MM.1S (cell line): ENCODE results near the gene GMPPA.

Source experiments
- DNase-seq: peaks from one replicate; pipeline ENCODE4 v3.0.0-alpha.2; 2015
- H2AFZ ChIP-seq: fragments of 300-600 bp; sonication (generic); 2 replicates; pipeline ENCODE4 v1.6.0; 2016; ENCODE audit warnings: antibody characterized with exemption, low read length
- H3F3A ChIP-seq: fragments of 300-600 bp; sonication (generic); 2 replicates; pipeline ENCODE4 v1.6.1; 2016; ENCODE audit warnings: mild to moderate bottlenecking, antibody characterized with exemption, low read length, moderate library complexity, mixed read lengths; ENCODE audit not compliant: insufficient read depth
- H3K27ac ChIP-seq: fragments of 300-600 bp; sonication (generic); 2 replicates; pipeline ENCODE4 v1.5.1; 2016; ENCODE audit warnings: mild to moderate bottlenecking, low read length
- H3K27me3 ChIP-seq: fragments of 300-600 bp; sonication (generic); replicated peaks from 2 replicates; pipeline ENCODE4 v1.6.0; 2016; ENCODE audit warnings: low read length; ENCODE audit not compliant: insufficient read depth
- H3K36me3 ChIP-seq: fragments of 300-600 bp; sonication (generic); replicated peaks from 2 replicates; pipeline ENCODE4 v1.6.1; 2016; ENCODE audit warnings: mild to moderate bottlenecking, low read length, mixed read lengths; ENCODE audit not compliant: insufficient read depth
- H3K4me1 ChIP-seq: fragments of 300-600 bp; sonication (generic); 2 replicates; pipeline ENCODE4 v1.6.1; 2016; ENCODE audit warnings: low read length, mixed read lengths
- H3K4me2 ChIP-seq: fragments of 300-600 bp; sonication (generic); 2 replicates; pipeline ENCODE4 v1.6.0; 2016; ENCODE audit warnings: low read depth, low read length
- H3K4me3 ChIP-seq: fragments of 300-600 bp; sonication (generic); 2 replicates; pipeline ENCODE4 v1.5.1; 2016; ENCODE audit warnings: low read length, mixed read lengths
- H3K79me2 ChIP-seq: fragments of 300-600 bp; sonication (generic); 2 replicates; pipeline ENCODE4 v1.6.1; 2016; ENCODE audit warnings: mixed run types, low read length, mixed read lengths
- H3K9ac ChIP-seq: fragments of 300-600 bp; sonication (generic); 2 replicates; pipeline ENCODE4 v1.6.1; 2016; ENCODE audit warnings: low read length, mixed read lengths
- H3K9me2 ChIP-seq: fragments of 300-600 bp; sonication (generic); replicated peaks from 2 replicates; pipeline ENCODE4 v1.6.1; 2016; ENCODE audit warnings: mild to moderate bottlenecking, low read length, mixed read lengths; ENCODE audit not compliant: insufficient read depth
- H3K9me3 ChIP-seq: fragments of 300-600 bp; sonication (generic); replicated peaks from 2 replicates; pipeline ENCODE4 v1.6.1; 2016; ENCODE audit warnings: mild to moderate bottlenecking, low read length, mixed read lengths; ENCODE audit not compliant: insufficient read depth
- H4K20me1 ChIP-seq: fragments of 300-600 bp; sonication (generic); 2 replicates; pipeline ENCODE4 v1.6.1; 2016; ENCODE audit warnings: mild to moderate bottlenecking, low read length, moderate library complexity, mixed read lengths; ENCODE audit not compliant: insufficient read depth
- EZH2 ChIP-seq: fragments of 300-600 bp; sonication (generic); optimal IDR thresholded peaks from 2 replicates; pipeline ENCODE3; 2017; ENCODE audit warnings: low read depth, mild to moderate bottlenecking, antibody characterized with exemption, low read length, mixed read lengths
- EZH2phosphoT487 ChIP-seq: fragments of 300-600 bp; sonication (generic); IDR thresholded peaks from 2 replicates; pipeline ENCODE4 v1.6.1; 2018; ENCODE audit warnings: antibody characterized with exemption, low read length
- TF ChIP-seq, protein P1 (sequence below): fragments of 300-600 bp; sonication (generic); IDR thresholded peaks from 2 replicates; pipeline ENCODE4 v1.5.1; 2016; ENCODE audit warnings: antibody characterized with exemption, low read length, mixed read lengths

The GMPPA gene

GRCh38 chr2:219460424-219460926 lies 38.2 kb upstream of the GMPPA start:
- peaks cover 15% of the 10 kb centered on the region for H3K27me3 ChIP-seq
- H3K9me2 ChIP-seq = no peaks in the 10 kb centered on the region
- no peaks in the 10 kb centered on the region for H4K20me1 ChIP-seq
- H2AFZ ChIP-seq = no peak overlapping the region
- DNase-seq = no peak
- H3K4me1 ChIP-seq = no peaks in the 10 kb centered on the region
- H3K4me2 ChIP-seq = no peak overlapping the region
- H3K9ac ChIP-seq = no peak overlapping the region
- TF ChIP-seq EZH2phosphoT487 (no peak), EZH2 (no peak)
- TF ChIP-seq, protein P1, sequence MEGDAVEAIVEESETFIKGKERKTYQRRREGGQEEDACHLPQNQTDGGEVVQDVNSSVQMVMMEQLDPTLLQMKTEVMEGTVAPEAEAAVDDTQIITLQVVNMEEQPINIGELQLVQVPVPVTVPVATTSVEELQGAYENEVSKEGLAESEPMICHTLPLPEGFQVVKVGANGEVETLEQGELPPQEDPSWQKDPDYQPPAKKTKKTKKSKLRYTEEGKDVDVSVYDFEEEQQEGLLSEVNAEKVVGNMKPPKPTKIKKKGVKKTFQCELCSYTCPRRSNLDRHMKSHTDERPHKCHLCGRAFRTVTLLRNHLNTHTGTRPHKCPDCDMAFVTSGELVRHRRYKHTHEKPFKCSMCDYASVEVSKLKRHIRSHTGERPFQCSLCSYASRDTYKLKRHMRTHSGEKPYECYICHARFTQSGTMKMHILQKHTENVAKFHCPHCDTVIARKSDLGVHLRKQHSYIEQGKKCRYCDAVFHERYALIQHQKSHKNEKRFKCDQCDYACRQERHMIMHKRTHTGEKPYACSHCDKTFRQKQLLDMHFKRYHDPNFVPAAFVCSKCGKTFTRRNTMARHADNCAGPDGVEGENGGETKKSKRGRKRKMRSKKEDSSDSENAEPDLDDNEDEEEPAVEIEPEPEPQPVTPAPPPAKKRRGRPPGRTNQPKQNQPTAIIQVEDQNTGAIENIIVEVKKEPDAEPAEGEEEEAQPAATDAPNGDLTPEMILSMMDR = no peak
- no peak overlapping the region for H3K4me3 ChIP-seq
- no peaks in the 10 kb centered on the region for H3K36me3 ChIP-seq
- no peak overlapping the region for H3K27ac ChIP-seq
- H3F3A ChIP-seq = no peaks in the 10 kb centered on the region
- no peaks in the 10 kb centered on the region for H3K79me2 ChIP-seq
- H3K9me3 ChIP-seq = no peaks in the 10 kb centered on the region

DNA sequence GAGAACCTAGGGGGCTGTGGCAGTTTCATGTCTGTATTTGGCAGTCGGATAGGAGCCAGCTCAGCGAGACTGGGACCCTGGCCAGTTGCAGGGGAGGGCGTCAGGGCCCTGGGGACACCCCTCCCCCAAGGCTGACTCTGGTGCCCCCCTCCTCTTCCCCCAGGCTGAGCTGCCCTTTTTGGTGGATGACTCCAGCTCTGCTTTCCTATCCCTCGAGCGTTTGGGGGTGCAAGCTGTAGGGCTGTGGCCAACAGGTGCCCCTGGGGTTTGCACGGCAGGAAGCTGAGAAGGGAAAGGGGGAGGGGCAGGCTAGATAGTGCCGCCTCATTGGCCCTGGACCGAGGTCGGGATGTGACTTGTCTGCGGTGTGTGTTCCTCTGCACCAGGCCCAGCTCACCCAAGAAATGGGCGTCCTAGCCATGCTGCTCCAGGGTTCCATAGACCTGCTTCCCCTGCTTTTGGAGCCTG lies 37.6 kb upstream of the GMPPA start:
- no peaks in the 10 kb centered on the region for H3K4me1 ChIP-seq
- no peaks in the 10 kb centered on the region for H4K20me1 ChIP-seq
- H3F3A ChIP-seq = no peaks in the 10 kb centered on the region
- no peaks in the 10 kb centered on the region for H3K9me3 ChIP-seq
- DNase-seq = no peak
- TF ChIP-seq EZH2 = no peak
- TF ChIP-seq, protein P1 = no peak
- no peak for TF ChIP-seq EZH2phosphoT487
- no peaks in the 10 kb centered on the region for H3K79me2 ChIP-seq
- no peak overlapping the region for H2AFZ ChIP-seq
- H3K9me2 ChIP-seq = no peaks in the 10 kb centered on the region
- no peak overlapping the region for H3K9ac ChIP-seq
- no peak overlapping the region for H3K4me2 ChIP-seq
- H3K4me3 ChIP-seq = no peak overlapping the region
- no peak overlapping the region for H3K27ac ChIP-seq
- H3K36me3 ChIP-seq = no peaks in the 10 kb centered on the region
- peaks cover 14% of the 10 kb centered on the region for H3K27me3 ChIP-seq

DNA sequence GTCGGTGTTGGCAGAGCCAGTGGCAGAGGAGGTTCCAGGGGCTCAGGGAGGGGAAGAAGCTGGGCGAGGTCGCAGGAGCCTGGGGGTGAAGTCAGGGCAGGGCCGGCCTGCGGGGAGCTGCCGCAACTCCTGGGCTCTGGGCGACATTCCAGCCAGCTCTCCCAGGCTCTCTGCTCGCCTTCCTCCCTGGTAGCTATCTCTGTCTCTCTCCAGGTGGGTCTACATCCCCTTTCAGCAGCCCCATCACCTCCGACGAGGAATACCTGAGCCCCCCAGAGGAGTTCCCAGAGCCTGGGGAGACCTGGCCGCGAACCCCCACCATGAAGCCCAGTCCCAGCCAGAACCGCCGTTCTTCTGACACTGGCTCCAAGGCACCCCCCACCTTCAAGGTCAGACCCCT lies 37.0 kb upstream of the GMPPA start:
- no peak overlapping the region for H3K27ac ChIP-seq
- no peaks in the 10 kb centered on the region for H3K4me1 ChIP-seq
- no peak overlapping the region for H3K4me3 ChIP-seq
- no peaks in the 10 kb centered on the region for H3F3A ChIP-seq
- no peaks in the 10 kb centered on the region for H3K36me3 ChIP-seq
- DNase-seq = no peak
- no peaks in the 10 kb centered on the region for H3K79me2 ChIP-seq
- H3K9ac ChIP-seq = no peak overlapping the region
- H4K20me1 ChIP-seq = no peaks in the 10 kb centered on the region
- H3K4me2 ChIP-seq = no peak overlapping the region
- TF ChIP-seq EZH2phosphoT487 (no peak), EZH2 (no peak)
- TF ChIP-seq, protein P1 = no peak
- H2AFZ ChIP-seq = no peak overlapping the region
- no peaks in the 10 kb centered on the region for H3K9me3 ChIP-seq
- H3K27me3 ChIP-seq = peaks cover 17% of the 10 kb centered on the region; the same call in 1 of the 2 replicates
- no peaks in the 10 kb centered on the region for H3K9me2 ChIP-seq
